Peyer's patch (tissue), 4 donors: ENCODE results near the gene CUL5.

Experiments used
- POLR2A ChIP-seq, 2 donors: fragments of 450-650 bp; IDR thresholded peaks; one replicate each; pipeline ENCODE4 v1.5.1; 2017; ENCODE audit warnings: antibody characterized with exemption in 2 of 2, mild to moderate bottlenecking in 2 of 2, moderate library complexity in 2 of 2
- TF ChIP-seq, protein P1 (sequence below), 6 experiments: fragments of 450-650 bp in 4 of 6; fragments of 200-600 bp in 2 of 6; sonication (generic) in 1 of 6; IDR thresholded peaks; one replicate each; pipeline ENCODE4 v1.5.1; 2017 to 2019; ENCODE audit warnings: antibody characterized with exemption in 6 of 6, mild to moderate bottlenecking in 3 of 6, moderate library complexity in 1 of 6

- TF ChIP-seq, protein P1, sequence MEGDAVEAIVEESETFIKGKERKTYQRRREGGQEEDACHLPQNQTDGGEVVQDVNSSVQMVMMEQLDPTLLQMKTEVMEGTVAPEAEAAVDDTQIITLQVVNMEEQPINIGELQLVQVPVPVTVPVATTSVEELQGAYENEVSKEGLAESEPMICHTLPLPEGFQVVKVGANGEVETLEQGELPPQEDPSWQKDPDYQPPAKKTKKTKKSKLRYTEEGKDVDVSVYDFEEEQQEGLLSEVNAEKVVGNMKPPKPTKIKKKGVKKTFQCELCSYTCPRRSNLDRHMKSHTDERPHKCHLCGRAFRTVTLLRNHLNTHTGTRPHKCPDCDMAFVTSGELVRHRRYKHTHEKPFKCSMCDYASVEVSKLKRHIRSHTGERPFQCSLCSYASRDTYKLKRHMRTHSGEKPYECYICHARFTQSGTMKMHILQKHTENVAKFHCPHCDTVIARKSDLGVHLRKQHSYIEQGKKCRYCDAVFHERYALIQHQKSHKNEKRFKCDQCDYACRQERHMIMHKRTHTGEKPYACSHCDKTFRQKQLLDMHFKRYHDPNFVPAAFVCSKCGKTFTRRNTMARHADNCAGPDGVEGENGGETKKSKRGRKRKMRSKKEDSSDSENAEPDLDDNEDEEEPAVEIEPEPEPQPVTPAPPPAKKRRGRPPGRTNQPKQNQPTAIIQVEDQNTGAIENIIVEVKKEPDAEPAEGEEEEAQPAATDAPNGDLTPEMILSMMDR (IDR thresholded peaks at IDR 0.05) = no peak
- TF ChIP-seq POLR2A (IDR thresholded peaks at IDR 0.05) = no peak
Measured at GRCh38 chr11:108025387-108026080, 16.8 kb downstream of the CUL5 start.
